ENCODE measurements around the gene RNF4. TPM values are rescaled to one million over a fixed set of nuclear protein-coding genes. Genes with fewer than 3 reads are reported as not detected.

Gene RNF4
- total and polyA plus RNA-seq, 10 of the 15 experiments (the other 5 are each of a cell fraction or from before 2014, with no cell fraction given) = 34.9 to 145 (median 76.1) TPM

GRCh38 chr4:2443061-2443730 lies 25.7 kb upstream of the RNF4 start (continued):
- no peak for TF ChIP-seq RELB (IDR thresholded peaks at IDR 0.05; ENCODE audit: low read depth)
- TF ChIP-seq BRCA1 (IDR thresholded peaks at IDR 0.05; ENCODE audit: low read depth, low read length) = no peak
- TF ChIP-seq LARP7 (IDR thresholded peaks at IDR 0.05) = no peak
- TF ChIP-seq CEBPZ (IDR thresholded peaks at IDR 0.05; ENCODE audit: low read depth, low read length) = no peak
- TF ChIP-seq EZH2 (IDR thresholded peaks at IDR 0.05; ENCODE audit: borderline replicate concordance, control insufficient read depth, low read depth, low read length) = no peak
- TF ChIP-seq PML (IDR thresholded peaks at IDR 0.05; ENCODE audit: low read length) = no peak
- TF ChIP-seq NRF1 (conservative IDR thresholded peaks at IDR 0.05; ENCODE audit: low read depth, low read length) = no peak
- no peak for TF ChIP-seq POLR2AphosphoS5 (IDR thresholded peaks at IDR 0.05; ENCODE audit: low read length)
- no peak for TF ChIP-seq ZBTB33 (IDR thresholded peaks at IDR 0.05)
- TF ChIP-seq IRF3 (IDR thresholded peaks at IDR 0.05) = no peak
- TF ChIP-seq ELK1 (IDR thresholded peaks at IDR 0.05; ENCODE audit: low read depth, low read length) = no peak
- no peak for TF ChIP-seq CUX1 (IDR thresholded peaks at IDR 0.05; ENCODE audit: insufficient replicate concordance, low read depth, low read length)

Data from GM12878 (cell line).